Psoas muscle (tissue), 8 donors: ENCODE measurements around the gene UBA1. TPM values are rescaled to one million over a fixed set of nuclear protein-coding genes. Genes with fewer than 3 reads are reported as not detected.

Experiments
- ATAC-seq, 4 donors: fragments of 200-7000 bp; cut with Tn5 transposase; one replicate each; pipeline ENCODE4 v1.9.1; 2020; ENCODE audit warnings: moderate library complexity in 3 of 4, mild to moderate bottlenecking in 2 of 4
- DNase-seq, 2 donors: peaks; one replicate each; pipeline ENCODE4 v3.0.0-alpha.2; 2020
- H3K27ac ChIP-seq: fragments of 200-600 bp; one replicate; pipeline ENCODE4 v1.8.0; 2022
- H3K27me3 ChIP-seq, 3 donors: fragments of 200-600 bp in 1 of 3; one replicate each; pipeline versions ENCODE4 v1.6.1 to v1.8.0; 2013 to 2022; ENCODE audit warnings: low read length in 2 of 3, mild to moderate bottlenecking in 2 of 3, moderate library complexity in 1 of 3; ENCODE audit not compliant: insufficient read depth in 3 of 3
- H3K36me3 ChIP-seq, 2 donors: fragments of 200-600 bp in 1 of 2; one replicate each; pipeline versions ENCODE4 v1.6.1 to v1.8.0; 2013 to 2022; ENCODE audit warnings: low read depth in 1 of 2, mild to moderate bottlenecking in 1 of 2, moderate library complexity in 1 of 2; ENCODE audit not compliant: insufficient read depth in 1 of 2
- H3K4me1 ChIP-seq: fragments of 200-600 bp; one replicate; pipeline ENCODE4 v1.8.0; 2022
- H3K4me3 ChIP-seq: fragments of 200-600 bp; one replicate; pipeline ENCODE4 v1.8.0; 2022; ENCODE audit warnings: mild to moderate bottlenecking
- H3K9me3 ChIP-seq: fragments of 200-600 bp; one replicate; pipeline ENCODE4 v1.8.0; 2022
- WGBS, 3 donors: extraction: QIAGEN DNeasy Blood & Tissue Kit; methylation state at CpG; one replicate each; pipeline versions ENCODE4 v1.1.6 to v1.1.7; 2013; 5-methylcytosine and 5-hydroxymethylcytosine counted together
- intact Hi-C, 2 donors: fragments of 100-400 bp; cut with DNase I; formaldehyde crosslinking; loops; one replicate each; pipeline versions ENCODE4 v1.11.0 to v1.14.2; 2022
- polyA plus RNA-seq, 3 donors: library from polyadenylated mRNA; stranded (reverse); fragments of 200-250 nt; gene quantifications; one replicate each; pipeline ENCODE4 v1.2.3, GENCODE V29; 2013
- total RNA-seq, 4 donors: library from RNA; stranded (reverse); fragmentation: NEBNext Ultra II Directional in 2 of 4; extraction: Animal tissue kit (Norgen Biotek cat#: 25700) in 2 of 4; gene quantifications; one replicate each; pipeline versions ENCODE4 v1.2.1 to v1.2.4, GENCODE V29; 2021 to 2023
- TF ChIP-seq, protein P1 (sequence below): fragments of 200-600 bp; IDR thresholded peaks from one replicate; pipeline ENCODE4 v1.8.0; 2022; ENCODE audit warnings: antibody characterized with exemption
- donor health status: healthy with polysubstance abuse.
- donor health status: DM: no; HTN: no; CAD: no; lungs with moderate emphysema.
- donor health status: Bipolar disorder and iron deficiency.
- donor health status: healthy.
- donor health status: DM: yes; HTN: yes; CAD: no.
- donor health status: DM: no; HTN: no; CAD: no.
- donor health status: DM: no; HTN: no; CAD: no.
- donor health status: DM: yes; HTN: yes; CAD: no.

The UBA1 gene
- total and polyA plus RNA-seq, 7 donors = 96.2 to 230 (median 145) TPM

DNA sequence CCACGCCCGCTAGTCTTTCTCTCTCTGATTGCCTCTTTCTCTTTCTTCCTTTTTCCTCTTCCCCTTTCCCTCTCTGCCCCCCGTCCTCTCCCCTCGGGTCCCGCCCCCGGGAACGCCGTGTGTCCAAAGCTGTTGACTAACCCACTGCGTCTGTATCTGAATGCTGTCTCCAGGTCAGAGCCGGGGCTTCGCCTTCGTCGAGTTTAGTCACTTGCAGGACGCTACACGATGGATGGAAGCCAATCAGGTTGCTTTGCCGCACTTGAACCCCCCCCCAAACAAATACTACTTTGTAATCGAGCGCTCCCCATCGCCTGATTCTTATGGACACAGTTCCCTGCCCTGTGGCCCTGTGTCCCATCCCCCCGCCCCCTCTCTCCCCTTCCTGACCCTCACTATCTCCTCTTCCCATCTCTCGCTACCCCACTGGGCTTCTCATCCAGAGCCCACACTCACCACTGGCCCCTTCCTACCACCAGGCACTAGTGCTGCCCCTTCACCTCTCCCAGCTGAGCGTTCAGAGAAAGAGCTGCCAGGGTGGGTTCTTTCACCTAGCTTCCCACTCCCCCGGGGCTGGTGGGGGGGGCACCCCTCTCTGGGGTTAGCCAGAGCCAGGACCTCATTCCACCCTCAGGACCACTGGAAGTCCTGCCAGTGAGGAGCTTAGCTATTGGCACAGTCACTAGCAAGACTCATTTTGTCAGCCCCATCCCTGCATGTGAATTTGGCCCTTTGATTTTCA lies 18.6 kb upstream of the UBA1 start:
- no peak overlapping the region for H3K4me3 ChIP-seq
- intact Hi-C loops = no loop called here
- no peaks in the 10 kb centered on the region for H3K4me1 ChIP-seq
- WGBS, 3 donors = 81 to 91% (median 90%) methylated on average over 19 to 23 of the region's 23 CpGs
- H3K27ac ChIP-seq = no peak overlapping the region
- peaks cover 0 to 67% of the 10 kb centered on the region in 2 donors for H3K36me3 ChIP-seq
- DNase-seq (no peak), ATAC-seq (no peak)
- peaks cover 0 to 35% (median 0%) of the 10 kb centered on the region in 3 donors for H3K27me3 ChIP-seq
- no peaks in the 10 kb centered on the region for H3K9me3 ChIP-seq
- TF ChIP-seq, protein P1, sequence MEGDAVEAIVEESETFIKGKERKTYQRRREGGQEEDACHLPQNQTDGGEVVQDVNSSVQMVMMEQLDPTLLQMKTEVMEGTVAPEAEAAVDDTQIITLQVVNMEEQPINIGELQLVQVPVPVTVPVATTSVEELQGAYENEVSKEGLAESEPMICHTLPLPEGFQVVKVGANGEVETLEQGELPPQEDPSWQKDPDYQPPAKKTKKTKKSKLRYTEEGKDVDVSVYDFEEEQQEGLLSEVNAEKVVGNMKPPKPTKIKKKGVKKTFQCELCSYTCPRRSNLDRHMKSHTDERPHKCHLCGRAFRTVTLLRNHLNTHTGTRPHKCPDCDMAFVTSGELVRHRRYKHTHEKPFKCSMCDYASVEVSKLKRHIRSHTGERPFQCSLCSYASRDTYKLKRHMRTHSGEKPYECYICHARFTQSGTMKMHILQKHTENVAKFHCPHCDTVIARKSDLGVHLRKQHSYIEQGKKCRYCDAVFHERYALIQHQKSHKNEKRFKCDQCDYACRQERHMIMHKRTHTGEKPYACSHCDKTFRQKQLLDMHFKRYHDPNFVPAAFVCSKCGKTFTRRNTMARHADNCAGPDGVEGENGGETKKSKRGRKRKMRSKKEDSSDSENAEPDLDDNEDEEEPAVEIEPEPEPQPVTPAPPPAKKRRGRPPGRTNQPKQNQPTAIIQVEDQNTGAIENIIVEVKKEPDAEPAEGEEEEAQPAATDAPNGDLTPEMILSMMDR = no peak

DNA sequence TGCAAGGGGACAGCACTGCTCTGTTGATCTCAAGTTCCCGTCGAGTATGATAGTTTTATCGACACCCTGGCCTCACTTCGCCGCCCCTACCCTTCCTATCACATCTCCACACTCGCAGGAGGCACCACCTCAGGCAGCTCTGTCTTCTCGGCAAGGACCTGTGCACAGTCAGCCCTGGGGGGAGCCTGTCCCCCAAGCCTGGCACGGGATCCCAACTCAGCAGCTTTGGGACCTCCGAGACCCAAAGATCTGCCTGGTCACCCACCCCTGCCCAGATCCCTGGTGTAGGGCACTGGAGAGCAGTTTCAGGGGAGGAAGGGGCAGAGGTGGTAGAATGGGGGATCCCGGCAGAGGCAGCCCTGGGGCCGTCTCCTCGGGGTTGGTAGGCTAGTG lies 18.0 kb upstream of the UBA1 start:
- Histone ChIP-seq H3K4me3 (no peak overlapping the region), H3K27me3 (peaks cover 0 to 35% (median 0%) of the 10 kb centered on the region in 3 donors), H3K36me3 (peaks cover 0 to 73% of the 10 kb centered on the region in 2 donors), H3K9me3 (no peaks in the 10 kb centered on the region), H3K27ac (no peak overlapping the region), H3K4me1 (no peaks in the 10 kb centered on the region)
- 92 to 93% (median 92%) methylated on average over 8 to 12 of the region's 12 CpGs for WGBS, 3 donors
- intact Hi-C loops = no loop called here
- TF ChIP-seq, protein P1 = no peak
- no peak for ATAC-seq
- DNase-seq = no peak

DNA sequence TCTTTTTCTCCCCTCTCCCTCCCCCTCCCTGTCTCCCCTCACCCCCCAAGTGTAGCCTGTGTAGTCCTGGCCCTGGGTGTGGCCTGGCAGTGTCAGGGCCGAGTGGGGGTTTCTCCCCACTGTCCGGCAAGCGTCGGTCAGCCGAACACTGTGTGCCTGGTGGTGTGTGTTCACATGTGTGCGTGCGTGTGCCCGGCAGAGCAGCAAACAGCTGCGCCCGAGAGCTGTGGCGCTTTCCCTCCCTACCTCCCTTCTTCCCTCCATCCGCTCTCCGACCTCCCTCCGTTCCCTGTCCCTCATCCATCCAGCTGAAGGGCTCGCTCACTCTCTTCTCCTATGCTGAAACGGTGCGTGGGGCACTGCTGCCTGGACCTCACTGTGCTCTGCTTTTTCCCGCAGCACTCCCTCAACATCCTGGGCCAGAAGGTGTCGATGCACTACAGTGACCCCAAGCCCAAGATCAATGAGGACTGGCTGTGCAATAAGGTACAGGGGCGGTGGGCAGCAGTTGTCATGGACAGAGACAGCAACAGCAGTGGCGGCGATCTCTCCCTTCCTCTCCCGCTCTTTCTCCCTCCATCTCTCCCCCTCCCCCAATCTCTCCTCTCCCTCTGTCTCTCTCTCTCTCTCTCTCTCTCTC lies 17.4 kb upstream of the UBA1 start:
- 80 to 96% (median 91%) methylated on average over 16 to 23 of the region's 23 CpGs for WGBS, 3 donors
- TF ChIP-seq, protein P1 = no peak
- Histone ChIP-seq H3K27ac (no peak overlapping the region), H3K4me3 (no peak overlapping the region), H3K4me1 (no peaks in the 10 kb centered on the region), H3K27me3 (peaks cover 0 to 35% (median 0%) of the 10 kb centered on the region in 3 donors), H3K9me3 (no peaks in the 10 kb centered on the region), H3K36me3 (peaks cover under 1 to 78% of the 10 kb centered on the region in 2 donors)
- DNase-seq = no peak
- intact Hi-C loops = no loop called here
- ATAC-seq = no peak

DNA sequence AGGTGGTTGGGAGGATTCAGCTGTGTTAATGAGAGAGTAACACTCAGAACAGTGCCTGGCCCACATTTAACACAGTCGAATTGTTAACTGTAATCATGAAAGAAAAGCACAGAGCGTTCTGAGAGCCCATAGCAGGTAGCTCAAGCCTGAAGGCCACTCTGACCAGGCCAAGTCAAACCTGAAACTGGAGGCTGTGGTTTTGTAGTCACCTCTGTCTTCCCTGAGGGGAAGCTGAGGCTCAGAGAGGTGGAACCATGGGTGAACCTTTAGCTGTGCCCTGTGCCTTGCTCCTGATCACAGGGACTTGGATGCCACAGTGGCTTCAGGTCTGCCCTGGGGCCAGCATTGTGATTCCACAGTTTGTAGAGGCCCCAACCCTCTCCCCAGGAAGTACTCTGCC lies 16.6 kb upstream of the UBA1 start:
- ATAC-seq = no peak
- Histone ChIP-seq H3K36me3 (peaks cover 3 to 78% of the 10 kb centered on the region in 2 donors), H3K27ac (no peak overlapping the region), H3K9me3 (no peaks in the 10 kb centered on the region), H3K4me1 (no peaks in the 10 kb centered on the region), H3K27me3 (peaks cover 0 to 31% (median 0%) of the 10 kb centered on the region in 3 donors), H3K4me3 (no peak overlapping the region)
- intact Hi-C loops = no loop called here
- TF ChIP-seq, protein P1 = no peak
- 40 to 94% (median 50%) methylated on average over 2 of the region's 2 CpGs for WGBS, 3 donors
- no peak for DNase-seq
